ENCODE measurements around the gene CD59. TPM values are rescaled to one million over a fixed set of nuclear protein-coding genes. Genes with fewer than 3 reads are reported as not detected.

The CD59 gene
- polyA plus RNA-seq, 1 donor from 2014 or later, result 248 TPM

GRCh38 chr11:33772870-33773269 is 36.6 kb upstream of the CD59 start:
- Histone ChIP-seq H3K27ac (ENCODE audit: low read length) (no peak overlapping the region), H3K4me3 (ENCODE audit: low read length) (peak overlapping the region; percentile 92), H2AFZ (ENCODE audit: low read depth, low read length) (no peak overlapping the region), H3K4me2 (ENCODE audit: low read length) (peak overlapping the region; percentile 90), H3K79me2 (replicated peaks; ENCODE audit: insufficient read depth, low read length) (peaks cover 17% of the 10 kb centered on the region), H3K9me2 (ENCODE audit: insufficient read depth, low read length) (no peaks in the 10 kb centered on the region), H3K36me3 (ENCODE audit: insufficient read depth, low read length) (no peaks in the 10 kb centered on the region), H3F3A (ENCODE audit: insufficient read depth, low read length, poor library complexity, severe bottlenecking) (no peaks in the 10 kb centered on the region), H3K27me3 (ENCODE audit: insufficient read depth, low read depth, low read length) (peaks cover 17% of the 10 kb centered on the region), H3K9ac (ENCODE audit: low read length) (no peak overlapping the region), H3K9me3 (ENCODE audit: low read length) (no peaks in the 10 kb centered on the region), H4K20me1 (ENCODE audit: insufficient read depth) (no peaks in the 10 kb centered on the region)
- TF ChIP-seq EZH2 (IDR thresholded peaks at IDR 0.05; ENCODE audit: borderline replicate concordance, insufficient read depth, low read length, poor library complexity, severe bottlenecking), result no peak
- TF ChIP-seq EP300 (conservative IDR thresholded peaks at IDR 0.05; ENCODE audit: poor library complexity, severe bottlenecking), result no peak
- TF ChIP-seq MXI1 (conservative IDR thresholded peaks at IDR 0.05; ENCODE audit: poor library complexity, severe bottlenecking), result no peak
- TF ChIP-seq, protein P1, sequence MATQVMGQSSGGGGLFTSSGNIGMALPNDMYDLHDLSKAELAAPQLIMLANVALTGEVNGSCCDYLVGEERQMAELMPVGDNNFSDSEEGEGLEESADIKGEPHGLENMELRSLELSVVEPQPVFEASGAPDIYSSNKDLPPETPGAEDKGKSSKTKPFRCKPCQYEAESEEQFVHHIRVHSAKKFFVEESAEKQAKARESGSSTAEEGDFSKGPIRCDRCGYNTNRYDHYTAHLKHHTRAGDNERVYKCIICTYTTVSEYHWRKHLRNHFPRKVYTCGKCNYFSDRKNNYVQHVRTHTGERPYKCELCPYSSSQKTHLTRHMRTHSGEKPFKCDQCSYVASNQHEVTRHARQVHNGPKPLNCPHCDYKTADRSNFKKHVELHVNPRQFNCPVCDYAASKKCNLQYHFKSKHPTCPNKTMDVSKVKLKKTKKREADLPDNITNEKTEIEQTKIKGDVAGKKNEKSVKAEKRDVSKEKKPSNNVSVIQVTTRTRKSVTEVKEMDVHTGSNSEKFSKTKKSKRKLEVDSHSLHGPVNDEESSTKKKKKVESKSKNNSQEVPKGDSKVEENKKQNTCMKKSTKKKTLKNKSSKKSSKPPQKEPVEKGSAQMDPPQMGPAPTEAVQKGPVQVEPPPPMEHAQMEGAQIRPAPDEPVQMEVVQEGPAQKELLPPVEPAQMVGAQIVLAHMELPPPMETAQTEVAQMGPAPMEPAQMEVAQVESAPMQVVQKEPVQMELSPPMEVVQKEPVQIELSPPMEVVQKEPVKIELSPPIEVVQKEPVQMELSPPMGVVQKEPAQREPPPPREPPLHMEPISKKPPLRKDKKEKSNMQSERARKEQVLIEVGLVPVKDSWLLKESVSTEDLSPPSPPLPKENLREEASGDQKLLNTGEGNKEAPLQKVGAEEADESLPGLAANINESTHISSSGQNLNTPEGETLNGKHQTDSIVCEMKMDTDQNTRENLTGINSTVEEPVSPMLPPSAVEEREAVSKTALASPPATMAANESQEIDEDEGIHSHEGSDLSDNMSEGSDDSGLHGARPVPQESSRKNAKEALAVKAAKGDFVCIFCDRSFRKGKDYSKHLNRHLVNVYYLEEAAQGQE (IDR thresholded peaks at IDR 0.05; ENCODE audit: borderline replicate concordance), result no peak
- TF ChIP-seq POLR2AphosphoS5 (IDR thresholded peaks at IDR 0.05), result no peak
- no peak for TF ChIP-seq RAD21 (conservative IDR thresholded peaks at IDR 0.05)
- no peak for TF ChIP-seq SMC3 (conservative IDR thresholded peaks at IDR 0.05; ENCODE audit: poor library complexity)
- no peak for TF ChIP-seq TAF1 (IDR thresholded peaks at IDR 0.05; ENCODE audit: low read depth)
- no peak for TF ChIP-seq CTCF (IDR thresholded peaks at IDR 0.05; ENCODE audit: poor library complexity, severe bottlenecking)

DNA sequence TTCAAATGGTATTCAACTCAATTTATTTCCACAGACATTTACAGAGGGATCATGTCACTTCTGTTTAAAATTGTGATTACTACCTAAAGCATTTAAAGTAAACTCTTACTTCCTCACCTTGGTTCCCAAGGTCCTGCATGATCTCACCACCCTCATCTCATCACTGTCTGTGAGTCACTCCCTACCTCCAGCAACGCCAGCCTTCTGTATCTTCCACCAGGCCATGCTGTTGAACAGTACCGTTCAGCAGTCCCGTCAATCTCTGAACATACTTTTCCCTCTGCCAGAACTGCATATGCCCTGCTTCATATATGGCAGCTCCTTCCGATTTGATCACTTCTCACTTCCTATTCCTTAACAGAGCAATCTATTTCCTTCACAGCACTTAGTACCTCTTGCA is 36.1 kb upstream of the CD59 start:
- Histone ChIP-seq H3K79me2 (replicated peaks; ENCODE audit: insufficient read depth, low read length) (peaks cover 17% of the 10 kb centered on the region), H2AFZ (ENCODE audit: low read depth, low read length) (no peak overlapping the region), H3K27me3 (ENCODE audit: insufficient read depth, low read depth, low read length) (peaks cover 17% of the 10 kb centered on the region), H3K27ac (ENCODE audit: low read length) (no peak overlapping the region), H3K4me3 (ENCODE audit: low read length) (peak overlapping the region; percentile 92), H4K20me1 (ENCODE audit: insufficient read depth) (no peaks in the 10 kb centered on the region), H3K9me3 (ENCODE audit: low read length) (no peaks in the 10 kb centered on the region), H3K4me2 (ENCODE audit: low read length) (no peak overlapping the region), H3K9ac (ENCODE audit: low read length) (no peak overlapping the region), H3F3A (ENCODE audit: insufficient read depth, low read length, poor library complexity, severe bottlenecking) (no peaks in the 10 kb centered on the region), H3K36me3 (ENCODE audit: insufficient read depth, low read length) (no peaks in the 10 kb centered on the region), H3K9me2 (ENCODE audit: insufficient read depth, low read length) (no peaks in the 10 kb centered on the region)
- no peak for TF ChIP-seq POLR2AphosphoS5 (IDR thresholded peaks at IDR 0.05)
- TF ChIP-seq EZH2 (IDR thresholded peaks at IDR 0.05; ENCODE audit: borderline replicate concordance, insufficient read depth, low read length, poor library complexity, severe bottlenecking), result no peak

DNA sequence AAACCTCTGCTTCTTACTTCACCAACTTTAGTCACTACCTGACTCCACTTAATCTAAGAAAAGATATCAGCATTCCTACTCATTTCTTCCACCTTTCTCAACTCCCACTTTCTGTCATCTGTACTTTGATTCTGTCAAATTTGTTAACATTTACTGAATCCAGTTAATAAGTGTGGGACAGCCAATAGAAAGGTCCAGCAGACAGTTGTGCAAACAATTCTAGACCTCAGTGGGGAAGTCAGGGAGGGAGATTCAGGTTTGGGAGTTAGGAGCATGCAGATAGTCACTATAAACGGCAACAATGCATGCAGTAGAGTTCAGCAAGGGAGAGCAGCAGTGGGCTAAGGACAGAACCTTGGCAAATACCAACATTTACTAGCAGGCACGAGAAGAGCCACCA is 34.0 kb upstream of the CD59 start:
- H4K20me1 ChIP-seq (ENCODE audit: insufficient read depth), result no peaks in the 10 kb centered on the region
- H3K9me2 ChIP-seq (ENCODE audit: insufficient read depth, low read length), result no peaks in the 10 kb centered on the region
- no peak overlapping the region for H3K4me3 ChIP-seq (ENCODE audit: low read length)
- no peaks in the 10 kb centered on the region for H3F3A ChIP-seq (ENCODE audit: insufficient read depth, low read length, poor library complexity, severe bottlenecking)
- H3K9ac ChIP-seq (ENCODE audit: low read length), result no peak overlapping the region
- H3K79me2 ChIP-seq (replicated peaks; ENCODE audit: insufficient read depth, low read length), result peaks cover 17% of the 10 kb centered on the region
- H3K36me3 ChIP-seq (ENCODE audit: insufficient read depth, low read length), result peaks cover 6% of the 10 kb centered on the region
- peaks cover 8% of the 10 kb centered on the region for H3K27me3 ChIP-seq (ENCODE audit: insufficient read depth, low read depth, low read length)
- H3K27ac ChIP-seq (ENCODE audit: low read length), result no peak overlapping the region
- TF ChIP-seq RAD21 (conservative IDR thresholded peaks at IDR 0.05) (no peak), TAF1 (IDR thresholded peaks at IDR 0.05; ENCODE audit: low read depth) (no peak)
- H2AFZ ChIP-seq (ENCODE audit: low read depth, low read length), result no peak overlapping the region
- H3K4me2 ChIP-seq (ENCODE audit: low read length), result no peak overlapping the region
- H3K9me3 ChIP-seq (ENCODE audit: low read length), result no peaks in the 10 kb centered on the region
